Measurements from ENCODE around the gene SRPK3.

Gene SRPK3

DNA sequence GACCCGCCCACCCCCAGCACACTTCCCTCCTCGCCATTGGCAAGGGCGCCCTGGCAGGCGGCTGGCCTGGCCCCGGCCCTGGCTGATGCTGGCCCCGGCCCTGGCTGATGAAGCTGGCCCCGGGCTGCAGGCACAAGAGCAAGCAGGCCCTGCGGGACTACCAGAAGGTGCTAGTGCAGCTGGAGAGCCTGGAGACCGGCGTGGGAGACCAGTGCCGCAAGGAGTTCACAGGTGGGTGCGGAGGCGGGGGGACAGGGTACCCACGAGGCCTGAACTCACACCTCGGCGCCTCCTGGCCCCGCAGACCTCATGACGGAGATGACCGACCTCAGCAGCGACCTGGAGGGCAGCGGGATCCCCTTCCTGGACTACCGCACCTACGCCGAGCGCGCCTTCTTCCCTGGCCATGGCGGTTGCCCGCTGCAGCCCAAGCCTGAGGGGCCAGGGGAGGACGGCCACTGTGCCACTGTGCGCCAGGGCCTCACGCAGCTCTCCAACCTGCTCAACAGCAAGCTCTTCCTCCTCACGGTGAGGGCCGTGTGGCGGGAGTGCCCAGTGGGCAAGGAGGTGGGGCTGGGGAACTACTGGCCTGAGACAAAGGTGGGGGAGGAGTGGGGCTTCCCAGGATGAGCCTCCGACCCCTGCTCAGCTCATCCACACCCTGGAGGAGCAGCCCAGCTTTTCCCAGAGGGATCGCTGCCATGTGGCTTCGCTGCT, 6.1 kb upstream of the SRPK3 start:
- Histone ChIP-seq H3K9ac (ENCODE audit: low read length) (no peak overlapping the region), H3K9me3 (ENCODE audit: control insufficient read depth, low read length) (no peaks in the 10 kb centered on the region), H3K4me1 (ENCODE audit: control insufficient read depth, insufficient read depth, low read length) (no peaks in the 10 kb centered on the region), H3K27me3 (ENCODE audit: control insufficient read depth, insufficient read depth, low read length) (no peaks in the 10 kb centered on the region), H3K4me3 (ENCODE audit: low read length) (no peak overlapping the region), H3K36me3 (ENCODE audit: control insufficient read depth, insufficient read depth, low read length) (no peaks in the 10 kb centered on the region)

- no peaks in the 10 kb centered on the region for H3K36me3 ChIP-seq (ENCODE audit: control insufficient read depth, insufficient read depth, low read length)
- no peaks in the 10 kb centered on the region for H3K9me3 ChIP-seq (ENCODE audit: control insufficient read depth, low read length)
- no peaks in the 10 kb centered on the region for H3K27me3 ChIP-seq (ENCODE audit: control insufficient read depth, insufficient read depth, low read length)
- H3K4me3 ChIP-seq (ENCODE audit: low read length): no peak overlapping the region
- peaks cover 3% of the 10 kb centered on the region for H3K4me1 ChIP-seq (ENCODE audit: control insufficient read depth, insufficient read depth, low read length)
- no peak overlapping the region for H3K9ac ChIP-seq (ENCODE audit: low read length)
Observed at GRCh38 chrX:153775293-153776119, 5.3 kb upstream of the SRPK3 start.

DNA sequence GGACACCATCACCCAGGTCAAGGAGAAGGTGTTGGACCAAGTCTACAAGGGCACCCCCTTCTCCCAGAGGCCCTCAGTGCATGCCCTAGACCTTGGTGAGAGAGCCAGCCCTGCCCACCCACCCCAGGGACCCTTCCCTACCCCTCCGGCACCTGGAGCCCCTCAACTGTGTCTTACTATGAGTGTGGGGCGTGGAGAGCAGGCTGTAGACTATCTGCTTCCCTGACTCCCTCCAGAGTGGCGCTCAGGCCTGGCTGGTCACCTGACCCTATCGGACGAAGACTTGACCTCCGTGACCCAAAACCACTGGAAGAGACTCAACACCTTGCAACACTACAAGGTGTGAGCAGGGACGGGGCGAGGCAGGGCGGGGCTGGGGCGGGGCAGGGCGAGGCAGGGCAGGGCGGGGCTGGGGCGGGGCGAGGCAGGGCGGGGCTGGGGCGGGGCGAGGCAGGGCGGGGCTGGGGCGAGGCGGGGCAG, 4.7 kb upstream of the SRPK3 start:
- no peak overlapping the region for H3K9ac ChIP-seq (ENCODE audit: low read length)
- H3K9me3 ChIP-seq (ENCODE audit: control insufficient read depth, low read length): no peaks in the 10 kb centered on the region
- no peaks in the 10 kb centered on the region for H3K36me3 ChIP-seq (ENCODE audit: control insufficient read depth, insufficient read depth, low read length)
- no peaks in the 10 kb centered on the region for H3K27me3 ChIP-seq (ENCODE audit: control insufficient read depth, insufficient read depth, low read length)
- H3K4me1 ChIP-seq (ENCODE audit: control insufficient read depth, insufficient read depth, low read length): peaks cover 7% of the 10 kb centered on the region
- H3K4me3 ChIP-seq (ENCODE audit: low read length): no peak overlapping the region

DNA sequence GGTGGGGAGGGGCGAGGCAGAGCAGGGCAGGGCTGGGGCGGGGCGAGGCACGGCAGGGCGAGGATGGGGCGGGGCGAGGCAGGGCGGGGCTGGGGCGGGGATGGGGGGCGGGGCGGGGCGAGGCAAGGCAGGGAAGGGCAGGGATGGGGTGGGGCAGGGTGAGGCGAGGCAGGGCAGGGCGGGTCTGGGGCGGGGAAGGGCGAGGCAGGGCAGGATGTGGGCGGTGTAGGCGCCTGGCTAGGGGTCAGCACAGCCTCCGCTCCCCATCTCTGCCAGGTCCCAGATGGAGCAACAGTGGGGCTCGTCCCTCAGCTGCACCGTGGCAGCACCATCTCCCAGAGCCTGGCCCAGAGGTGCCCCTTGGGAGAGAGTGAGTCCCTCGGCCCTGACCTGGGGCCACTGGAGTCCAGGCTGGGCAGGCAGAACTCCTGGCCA, 4.2 kb upstream of the SRPK3 start:
- Histone ChIP-seq H3K9me3 (ENCODE audit: control insufficient read depth, low read length) (no peaks in the 10 kb centered on the region), H3K9ac (ENCODE audit: low read length) (no peak overlapping the region), H3K36me3 (ENCODE audit: control insufficient read depth, insufficient read depth, low read length) (no peaks in the 10 kb centered on the region), H3K4me1 (ENCODE audit: control insufficient read depth, insufficient read depth, low read length) (peaks cover 9% of the 10 kb centered on the region), H3K4me3 (ENCODE audit: low read length) (no peak overlapping the region), H3K27me3 (ENCODE audit: control insufficient read depth, insufficient read depth, low read length) (no peaks in the 10 kb centered on the region)

- Histone ChIP-seq H3K27me3 (ENCODE audit: control insufficient read depth, insufficient read depth, low read length) (no peaks in the 10 kb centered on the region), H3K4me3 (ENCODE audit: low read length) (no peak overlapping the region), H3K36me3 (ENCODE audit: control insufficient read depth, insufficient read depth, low read length) (no peaks in the 10 kb centered on the region), H3K4me1 (ENCODE audit: control insufficient read depth, insufficient read depth, low read length) (peaks cover 12% of the 10 kb centered on the region), H3K9me3 (ENCODE audit: control insufficient read depth, low read length) (no peaks in the 10 kb centered on the region), H3K9ac (ENCODE audit: low read length) (no peak overlapping the region)
Observed at GRCh38 chrX:153777261-153778090, 3.4 kb upstream of the SRPK3 start.

GRCh38 chrX:153778181-153778580, 2.7 kb upstream of the SRPK3 start:
- H3K4me1 ChIP-seq (ENCODE audit: control insufficient read depth, insufficient read depth, low read length): peaks cover 12% of the 10 kb centered on the region
- no peaks in the 10 kb centered on the region for H3K27me3 ChIP-seq (ENCODE audit: control insufficient read depth, insufficient read depth, low read length)
- H3K9ac ChIP-seq (ENCODE audit: low read length): no peak overlapping the region

GRCh38 chrX:153778684-153779101, 2.1 kb upstream of the SRPK3 start:
- H3K4me1 ChIP-seq (ENCODE audit: control insufficient read depth, insufficient read depth, low read length): peaks cover 12% of the 10 kb centered on the region

More at GRCh38 chrX:153778181-153778580, 2.7 kb upstream of the SRPK3 start:
- Histone ChIP-seq H3K4me3 (ENCODE audit: low read length) (no peak overlapping the region), H3K36me3 (ENCODE audit: control insufficient read depth, insufficient read depth, low read length) (no peaks in the 10 kb centered on the region), H3K9me3 (ENCODE audit: control insufficient read depth, low read length) (no peaks in the 10 kb centered on the region)

DNA sequence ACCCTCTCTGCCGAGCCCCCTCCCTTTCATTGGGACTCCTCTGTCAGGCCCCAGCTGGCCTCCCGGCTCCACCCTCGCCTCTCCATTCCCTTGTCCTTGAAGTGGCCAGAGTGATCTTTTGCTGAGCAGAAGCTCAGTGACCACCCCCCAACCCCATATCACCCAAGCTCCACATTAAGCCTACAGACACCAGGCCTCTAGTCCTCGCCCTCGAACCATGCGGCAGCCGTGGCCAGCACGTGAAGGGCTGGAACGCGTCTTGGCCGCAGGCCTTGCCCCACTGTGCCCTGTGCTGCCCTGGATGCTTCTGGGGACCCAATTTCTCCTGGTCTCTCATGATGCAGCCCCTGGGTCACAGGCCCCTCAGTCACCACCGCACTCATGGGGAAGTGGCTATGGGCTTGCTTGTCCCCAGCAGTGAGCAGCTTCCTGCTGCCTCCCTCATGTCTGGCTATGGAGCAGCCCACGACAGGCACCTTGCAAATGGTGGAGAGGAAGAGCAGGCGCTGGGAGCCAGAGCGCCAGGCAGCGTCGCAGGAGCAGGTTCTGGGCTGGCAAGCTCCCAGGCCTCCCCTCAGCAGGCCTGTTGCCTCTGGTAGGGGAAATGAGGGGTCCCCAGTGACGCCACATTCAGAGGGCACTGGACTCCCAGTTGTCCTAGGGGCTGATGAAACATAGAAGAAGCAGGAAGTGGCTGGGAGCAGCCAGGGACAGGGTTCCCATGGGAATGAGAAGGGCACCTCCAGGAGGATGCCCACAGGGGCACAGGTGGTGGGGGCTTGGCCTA, 757 bp upstream of the SRPK3 start:
- Histone ChIP-seq H3K36me3 (ENCODE audit: control insufficient read depth, insufficient read depth, low read length) (no peaks in the 10 kb centered on the region), H3K9ac (ENCODE audit: low read length) (no peak overlapping the region), H3K9me3 (ENCODE audit: control insufficient read depth, low read length) (no peaks in the 10 kb centered on the region), H3K4me1 (ENCODE audit: control insufficient read depth, insufficient read depth, low read length) (peaks cover 12% of the 10 kb centered on the region), H3K4me3 (ENCODE audit: low read length) (no peak overlapping the region), H3K27me3 (ENCODE audit: control insufficient read depth, insufficient read depth, low read length) (no peaks in the 10 kb centered on the region)

More at GRCh38 chrX:153778684-153779101, 2.1 kb upstream of the SRPK3 start:
- Histone ChIP-seq H3K4me3 (ENCODE audit: low read length) (no peak overlapping the region), H3K27me3 (ENCODE audit: control insufficient read depth, insufficient read depth, low read length) (no peaks in the 10 kb centered on the region), H3K9ac (ENCODE audit: low read length) (no peak overlapping the region), H3K36me3 (ENCODE audit: control insufficient read depth, insufficient read depth, low read length) (no peaks in the 10 kb centered on the region), H3K9me3 (ENCODE audit: control insufficient read depth, low read length) (no peaks in the 10 kb centered on the region)

GRCh38 chrX:153781428-153782047, 697 bp downstream of the SRPK3 start:
- Histone ChIP-seq H3K4me3 (ENCODE audit: low read length) (no peak overlapping the region), H3K9me3 (ENCODE audit: control insufficient read depth, low read length) (no peaks in the 10 kb centered on the region), H3K27me3 (ENCODE audit: control insufficient read depth, insufficient read depth, low read length) (no peaks in the 10 kb centered on the region), H3K36me3 (ENCODE audit: control insufficient read depth, insufficient read depth, low read length) (no peaks in the 10 kb centered on the region), H3K9ac (ENCODE audit: low read length) (no peak overlapping the region), H3K4me1 (ENCODE audit: control insufficient read depth, insufficient read depth, low read length) (peaks cover 12% of the 10 kb centered on the region)

DNA sequence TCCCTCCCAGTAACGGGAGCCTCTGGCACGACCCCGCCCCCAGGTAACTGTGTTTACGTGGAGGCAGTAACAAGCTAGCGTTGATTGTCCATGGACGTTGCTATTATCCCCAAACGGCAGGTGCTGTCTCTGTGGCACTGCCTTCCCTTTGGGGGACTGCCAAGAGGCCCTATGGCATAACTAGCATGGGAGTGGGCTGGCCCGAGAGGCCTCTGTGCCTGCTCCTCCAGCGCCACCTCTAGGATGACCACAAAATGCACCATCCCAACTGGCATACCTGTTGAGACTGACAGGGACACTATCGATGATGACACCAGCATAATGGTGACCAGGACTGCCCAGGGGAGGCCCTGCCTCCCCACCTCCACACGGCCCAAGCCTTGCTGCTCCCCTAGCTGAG, 1.5 kb downstream of the SRPK3 start:
- no peaks in the 10 kb centered on the region for H3K27me3 ChIP-seq (ENCODE audit: control insufficient read depth, insufficient read depth, low read length)
- H3K4me3 ChIP-seq (ENCODE audit: low read length): no peak overlapping the region
- H3K9me3 ChIP-seq (ENCODE audit: control insufficient read depth, low read length): no peaks in the 10 kb centered on the region
- H3K9ac ChIP-seq (ENCODE audit: low read length): no peak overlapping the region
- peaks cover 12% of the 10 kb centered on the region for H3K4me1 ChIP-seq (ENCODE audit: control insufficient read depth, insufficient read depth, low read length)
- no peaks in the 10 kb centered on the region for H3K36me3 ChIP-seq (ENCODE audit: control insufficient read depth, insufficient read depth, low read length)

- H3K27me3 ChIP-seq (ENCODE audit: control insufficient read depth, insufficient read depth, low read length): no peaks in the 10 kb centered on the region
- H3K36me3 ChIP-seq (ENCODE audit: control insufficient read depth, insufficient read depth, low read length): no peaks in the 10 kb centered on the region
- no peak overlapping the region for H3K9ac ChIP-seq (ENCODE audit: low read length)
Observed at GRCh38 chrX:153782871-153783270, 2.0 kb downstream of the SRPK3 start.

More at GRCh38 chrX:153782871-153783270, 2.0 kb downstream of the SRPK3 start:
- H3K4me3 ChIP-seq (ENCODE audit: low read length): no peak overlapping the region
- H3K9me3 ChIP-seq (ENCODE audit: control insufficient read depth, low read length): no peaks in the 10 kb centered on the region
- H3K4me1 ChIP-seq (ENCODE audit: control insufficient read depth, insufficient read depth, low read length): peaks cover 12% of the 10 kb centered on the region
